Measurements from ENCODE around the gene MEGF11. TPM values are rescaled to one million over a fixed set of nuclear protein-coding genes. Genes with fewer than 3 reads are reported as not detected.

The MEGF11 gene
- total RNA-seq, 4 donors from 2014 or later = not detected

DNA sequence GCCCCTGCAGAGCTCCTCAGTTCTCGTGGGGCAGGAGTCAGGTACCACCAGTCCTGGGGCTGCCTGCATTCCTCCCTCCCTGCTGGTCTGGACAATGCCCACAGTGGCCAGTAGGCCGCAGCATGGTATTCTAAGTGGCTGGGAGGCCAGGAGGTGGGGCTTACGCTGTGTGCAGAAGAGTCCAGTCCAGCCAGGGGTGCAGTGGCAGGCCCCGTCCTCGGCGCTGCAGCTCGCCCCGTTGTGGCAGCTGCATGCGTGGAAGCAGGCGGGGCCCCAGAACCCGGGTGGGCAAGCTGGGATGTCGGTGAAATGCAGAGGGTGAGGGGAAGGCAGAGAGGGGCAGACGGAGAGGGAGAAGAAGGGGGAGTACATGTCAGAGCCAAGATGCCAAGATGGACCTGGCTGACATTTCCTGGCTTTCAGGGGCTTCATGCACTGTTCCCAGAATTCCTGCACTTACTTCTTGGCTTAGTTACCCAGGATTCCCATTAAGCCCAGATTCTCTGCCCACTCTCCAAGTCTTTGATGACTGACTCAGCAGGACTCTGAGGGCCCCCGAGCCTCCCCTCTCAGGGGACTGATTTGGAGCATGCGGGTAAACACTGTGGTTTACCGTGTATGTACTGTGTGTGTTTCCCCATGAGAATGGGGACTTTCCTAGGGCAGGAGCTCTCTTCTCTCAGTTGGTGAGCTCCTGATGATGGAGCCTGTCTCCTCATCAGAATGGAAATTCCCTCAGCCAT is 336.7 kb downstream of the MEGF11 start:
- intact Hi-C loops (cut with DNase I) = no loop called here
- peaks cover 0 to 11% (median 5%) of the 10 kb centered on the region in 3 donors for H3K36me3 ChIP-seq
- no peak for DNase-seq

DNA sequence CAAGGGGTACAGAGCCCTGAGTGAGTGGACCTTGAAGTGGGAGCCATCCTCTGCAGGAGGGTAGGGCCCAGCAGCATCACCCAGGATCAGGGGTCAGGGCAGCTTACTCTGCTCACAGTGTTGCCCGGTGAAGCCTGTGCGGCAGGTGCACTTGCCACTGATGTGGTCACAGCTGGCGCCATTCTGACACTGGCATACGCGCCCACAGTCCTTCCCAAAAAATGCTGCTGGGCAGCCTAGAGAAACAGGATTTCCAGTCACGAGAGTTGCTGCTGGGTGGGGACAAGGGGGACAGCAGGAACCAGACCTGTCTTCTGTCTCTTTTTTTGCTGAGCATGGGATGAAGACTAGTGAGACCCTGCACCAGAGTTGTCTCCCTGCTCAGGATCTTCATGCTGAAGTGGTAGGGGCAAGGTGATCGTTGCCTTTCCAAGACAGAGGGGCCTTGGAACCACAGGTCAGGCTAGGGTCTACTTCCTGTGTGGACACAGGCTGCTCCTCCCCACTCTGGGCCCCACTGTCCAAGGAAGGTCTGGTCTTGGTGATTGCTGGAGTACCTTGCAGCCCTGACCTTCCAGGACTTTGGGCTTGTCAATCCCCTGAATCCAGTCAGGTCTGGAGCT is 337.4 kb downstream of the MEGF11 start:
- H3K4me3 ChIP-seq = no peak overlapping the region
- no peaks in the 10 kb centered on the region for H3K9me3 ChIP-seq
- H3K27ac ChIP-seq = no peak overlapping the region
- WGBS, 2 donors = 75 to 88% methylated on average over 1 to 5 of the region's 7 CpGs
- intact Hi-C loops (cut with DNase I) = no loop called here
- peaks cover 0 to 18% (median 7%) of the 10 kb centered on the region in 3 donors for H3K36me3 ChIP-seq
- H3K27me3 ChIP-seq = no peaks in the 10 kb centered on the region
- H3K4me1 ChIP-seq = peaks cover 0 to 12% (median 0%) of the 10 kb centered on the region in 3 donors
- no peak for TF ChIP-seq POLR2A (IDR thresholded peaks at IDR 0.05)
- TF ChIP-seq, protein P1, sequence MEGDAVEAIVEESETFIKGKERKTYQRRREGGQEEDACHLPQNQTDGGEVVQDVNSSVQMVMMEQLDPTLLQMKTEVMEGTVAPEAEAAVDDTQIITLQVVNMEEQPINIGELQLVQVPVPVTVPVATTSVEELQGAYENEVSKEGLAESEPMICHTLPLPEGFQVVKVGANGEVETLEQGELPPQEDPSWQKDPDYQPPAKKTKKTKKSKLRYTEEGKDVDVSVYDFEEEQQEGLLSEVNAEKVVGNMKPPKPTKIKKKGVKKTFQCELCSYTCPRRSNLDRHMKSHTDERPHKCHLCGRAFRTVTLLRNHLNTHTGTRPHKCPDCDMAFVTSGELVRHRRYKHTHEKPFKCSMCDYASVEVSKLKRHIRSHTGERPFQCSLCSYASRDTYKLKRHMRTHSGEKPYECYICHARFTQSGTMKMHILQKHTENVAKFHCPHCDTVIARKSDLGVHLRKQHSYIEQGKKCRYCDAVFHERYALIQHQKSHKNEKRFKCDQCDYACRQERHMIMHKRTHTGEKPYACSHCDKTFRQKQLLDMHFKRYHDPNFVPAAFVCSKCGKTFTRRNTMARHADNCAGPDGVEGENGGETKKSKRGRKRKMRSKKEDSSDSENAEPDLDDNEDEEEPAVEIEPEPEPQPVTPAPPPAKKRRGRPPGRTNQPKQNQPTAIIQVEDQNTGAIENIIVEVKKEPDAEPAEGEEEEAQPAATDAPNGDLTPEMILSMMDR (IDR thresholded peaks at IDR 0.05) = no peak
- no peak for DNase-seq

More for the DNA sequence above, 336.7 kb downstream of the MEGF11 start:
- Histone ChIP-seq H3K27me3 (no peaks in the 10 kb centered on the region), H3K4me3 (peak overlapping the region in 1 of 4 donors; percentile 15), H3K9me3 (no peaks in the 10 kb centered on the region), H3K4me1 (peaks cover 0 to 12% (median 0%) of the 10 kb centered on the region in 3 donors), H3K27ac (no peak overlapping the region)
- 59 to 74% methylated on average over 6 to 15 of the region's 16 CpGs for WGBS, 2 donors
- TF ChIP-seq, protein P1 (IDR thresholded peaks at IDR 0.05) = peak in 5 of 6 experiments; percentile 15 to 41 (median 29)
- TF ChIP-seq POLR2A (IDR thresholded peaks at IDR 0.05) = no peak

DNA sequence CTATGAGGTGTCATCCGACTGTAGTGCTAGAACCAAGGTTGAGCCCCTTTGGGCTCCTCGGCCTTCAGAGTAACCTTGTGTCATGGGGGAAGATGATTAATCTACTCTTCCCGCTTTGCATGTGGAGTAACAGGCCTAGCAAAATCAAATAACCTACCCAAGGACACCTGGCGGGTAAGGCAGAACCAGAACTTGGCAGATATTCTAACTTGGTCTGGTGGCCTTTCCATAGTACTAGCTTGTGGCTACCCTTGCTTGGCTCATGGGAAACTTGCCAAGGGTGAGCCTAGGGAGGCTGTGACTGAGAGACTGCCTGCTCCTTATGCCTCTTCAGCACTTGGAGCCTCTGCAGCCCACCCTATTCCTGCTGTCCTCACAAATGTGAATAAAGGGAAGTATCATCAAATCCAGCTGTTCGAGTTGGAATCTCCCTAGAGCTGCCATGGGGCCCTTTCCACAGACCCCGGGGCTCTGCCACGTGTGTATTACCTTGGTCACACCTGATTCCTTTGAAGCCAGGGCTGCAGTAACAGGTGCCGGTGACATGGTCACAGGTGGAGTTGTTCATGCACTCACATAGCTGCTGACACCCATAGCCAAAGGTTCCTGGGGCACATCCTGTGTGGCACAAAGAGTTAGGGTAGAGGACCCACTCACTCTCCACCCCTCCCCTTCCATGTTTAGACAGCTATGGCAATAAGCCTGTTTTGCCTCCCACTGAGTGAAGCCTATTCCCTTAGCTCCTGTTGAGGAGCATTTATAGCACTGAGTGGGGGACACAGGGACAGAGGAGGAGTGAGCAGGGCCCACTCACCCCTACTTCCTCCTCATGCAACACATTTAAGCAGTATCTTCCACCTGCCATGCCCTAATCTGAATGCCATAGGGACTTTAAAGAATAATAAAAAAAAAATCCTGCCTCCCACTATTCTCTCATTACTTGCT is 338.3 kb downstream of the MEGF11 start:
- no peak for TF ChIP-seq POLR2A (IDR thresholded peaks at IDR 0.05)
- TF ChIP-seq, protein P1 (IDR thresholded peaks at IDR 0.05) = no peak
- intact Hi-C loops (cut with DNase I) = no loop called here
- no peak overlapping the region for H3K27ac ChIP-seq
- H3K27me3 ChIP-seq = no peaks in the 10 kb centered on the region
- H3K4me3 ChIP-seq = no peak overlapping the region
- H3K4me1 ChIP-seq = peaks cover 0 to 12% (median 0%) of the 10 kb centered on the region in 3 donors
- H3K9me3 ChIP-seq = no peaks in the 10 kb centered on the region
- peaks cover 0 to 27% (median 7%) of the 10 kb centered on the region in 3 donors for H3K36me3 ChIP-seq
- no peak for DNase-seq
- WGBS, 2 donors = 81 to 87% methylated on average over 5 to 7 of the region's 8 CpGs

DNA sequence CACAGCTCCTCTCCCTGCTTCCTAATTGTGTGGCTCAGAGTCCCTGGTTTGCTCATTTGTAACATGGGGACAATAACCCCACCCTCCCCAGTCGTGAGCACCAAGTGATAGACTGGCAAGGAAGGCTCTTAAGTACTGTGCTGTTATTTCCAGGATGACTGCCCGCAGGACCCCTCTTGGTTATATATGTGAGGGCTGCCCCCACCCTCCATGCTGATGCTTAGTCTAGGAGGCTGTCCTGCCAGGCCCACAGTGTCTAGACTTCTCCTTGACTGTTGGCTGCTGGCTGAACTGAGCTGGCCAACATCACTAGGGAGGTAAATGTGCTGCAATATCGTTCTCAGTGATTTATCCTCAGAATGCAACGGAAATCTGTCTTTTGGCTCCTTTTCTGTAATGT is 339.2 kb downstream of the MEGF11 start:
- no peak for TF ChIP-seq POLR2A (IDR thresholded peaks at IDR 0.05)
- TF ChIP-seq, protein P1 (IDR thresholded peaks at IDR 0.05) = no peak
- Histone ChIP-seq H3K4me1 (peaks cover 0 to 12% (median 0%) of the 10 kb centered on the region in 3 donors), H3K9me3 (no peaks in the 10 kb centered on the region), H3K27ac (no peak overlapping the region), H3K27me3 (no peaks in the 10 kb centered on the region), H3K4me3 (no peak overlapping the region), H3K36me3 (peaks cover 0 to 35% (median 14%) of the 10 kb centered on the region in 3 donors)
- DNase-seq = no peak
- WGBS, 2 donors = 79 to 87% methylated on average over 3 to 4 of the region's 4 CpGs
- intact Hi-C loops (cut with DNase I) = no loop called here
